HepG2 (cell line): Measurements from ENCODE around the gene WDR7.

Experiments
- DPF2 ChIP-seq: sonication (generic); formaldehyde crosslinking; IDR thresholded peaks from 2 replicates; pipeline ENCODE4 v1.4.0; 2020; ENCODE audit warnings: mild to moderate bottlenecking, low read depth, missing genetic modification reagents, borderline replicate concordance
- RFX5 ChIP-seq: IDR thresholded peaks from 2 replicates; pipeline ENCODE4 v1.6.1; 2011; ENCODE audit warnings: low read depth, low read length, improper control_type of control experiment
- ZNF296 ChIP-seq: sonication (generic); formaldehyde crosslinking; conservative IDR thresholded peaks from 2 replicates; pipeline ENCODE4 v1.5.0; 2020; ENCODE audit warnings: mild to moderate bottlenecking, missing genetic modification reagents
- TF ChIP-seq, protein P1 (sequence below): sonication (generic); formaldehyde crosslinking; IDR thresholded peaks from one replicate; pipeline ENCODE4 v1.5.1; 2020; ENCODE audit warnings: mild to moderate bottlenecking, missing genetic modification reagents; ENCODE audit errors: not compliant biosample characterization

GRCh38 chr18:57073501-57074187 is 422.5 kb downstream of the WDR7 start:
- TF ChIP-seq RFX5, result no peak
- TF ChIP-seq DPF2 (CRISPR knock-in tag), result no peak
- TF ChIP-seq, protein P1, sequence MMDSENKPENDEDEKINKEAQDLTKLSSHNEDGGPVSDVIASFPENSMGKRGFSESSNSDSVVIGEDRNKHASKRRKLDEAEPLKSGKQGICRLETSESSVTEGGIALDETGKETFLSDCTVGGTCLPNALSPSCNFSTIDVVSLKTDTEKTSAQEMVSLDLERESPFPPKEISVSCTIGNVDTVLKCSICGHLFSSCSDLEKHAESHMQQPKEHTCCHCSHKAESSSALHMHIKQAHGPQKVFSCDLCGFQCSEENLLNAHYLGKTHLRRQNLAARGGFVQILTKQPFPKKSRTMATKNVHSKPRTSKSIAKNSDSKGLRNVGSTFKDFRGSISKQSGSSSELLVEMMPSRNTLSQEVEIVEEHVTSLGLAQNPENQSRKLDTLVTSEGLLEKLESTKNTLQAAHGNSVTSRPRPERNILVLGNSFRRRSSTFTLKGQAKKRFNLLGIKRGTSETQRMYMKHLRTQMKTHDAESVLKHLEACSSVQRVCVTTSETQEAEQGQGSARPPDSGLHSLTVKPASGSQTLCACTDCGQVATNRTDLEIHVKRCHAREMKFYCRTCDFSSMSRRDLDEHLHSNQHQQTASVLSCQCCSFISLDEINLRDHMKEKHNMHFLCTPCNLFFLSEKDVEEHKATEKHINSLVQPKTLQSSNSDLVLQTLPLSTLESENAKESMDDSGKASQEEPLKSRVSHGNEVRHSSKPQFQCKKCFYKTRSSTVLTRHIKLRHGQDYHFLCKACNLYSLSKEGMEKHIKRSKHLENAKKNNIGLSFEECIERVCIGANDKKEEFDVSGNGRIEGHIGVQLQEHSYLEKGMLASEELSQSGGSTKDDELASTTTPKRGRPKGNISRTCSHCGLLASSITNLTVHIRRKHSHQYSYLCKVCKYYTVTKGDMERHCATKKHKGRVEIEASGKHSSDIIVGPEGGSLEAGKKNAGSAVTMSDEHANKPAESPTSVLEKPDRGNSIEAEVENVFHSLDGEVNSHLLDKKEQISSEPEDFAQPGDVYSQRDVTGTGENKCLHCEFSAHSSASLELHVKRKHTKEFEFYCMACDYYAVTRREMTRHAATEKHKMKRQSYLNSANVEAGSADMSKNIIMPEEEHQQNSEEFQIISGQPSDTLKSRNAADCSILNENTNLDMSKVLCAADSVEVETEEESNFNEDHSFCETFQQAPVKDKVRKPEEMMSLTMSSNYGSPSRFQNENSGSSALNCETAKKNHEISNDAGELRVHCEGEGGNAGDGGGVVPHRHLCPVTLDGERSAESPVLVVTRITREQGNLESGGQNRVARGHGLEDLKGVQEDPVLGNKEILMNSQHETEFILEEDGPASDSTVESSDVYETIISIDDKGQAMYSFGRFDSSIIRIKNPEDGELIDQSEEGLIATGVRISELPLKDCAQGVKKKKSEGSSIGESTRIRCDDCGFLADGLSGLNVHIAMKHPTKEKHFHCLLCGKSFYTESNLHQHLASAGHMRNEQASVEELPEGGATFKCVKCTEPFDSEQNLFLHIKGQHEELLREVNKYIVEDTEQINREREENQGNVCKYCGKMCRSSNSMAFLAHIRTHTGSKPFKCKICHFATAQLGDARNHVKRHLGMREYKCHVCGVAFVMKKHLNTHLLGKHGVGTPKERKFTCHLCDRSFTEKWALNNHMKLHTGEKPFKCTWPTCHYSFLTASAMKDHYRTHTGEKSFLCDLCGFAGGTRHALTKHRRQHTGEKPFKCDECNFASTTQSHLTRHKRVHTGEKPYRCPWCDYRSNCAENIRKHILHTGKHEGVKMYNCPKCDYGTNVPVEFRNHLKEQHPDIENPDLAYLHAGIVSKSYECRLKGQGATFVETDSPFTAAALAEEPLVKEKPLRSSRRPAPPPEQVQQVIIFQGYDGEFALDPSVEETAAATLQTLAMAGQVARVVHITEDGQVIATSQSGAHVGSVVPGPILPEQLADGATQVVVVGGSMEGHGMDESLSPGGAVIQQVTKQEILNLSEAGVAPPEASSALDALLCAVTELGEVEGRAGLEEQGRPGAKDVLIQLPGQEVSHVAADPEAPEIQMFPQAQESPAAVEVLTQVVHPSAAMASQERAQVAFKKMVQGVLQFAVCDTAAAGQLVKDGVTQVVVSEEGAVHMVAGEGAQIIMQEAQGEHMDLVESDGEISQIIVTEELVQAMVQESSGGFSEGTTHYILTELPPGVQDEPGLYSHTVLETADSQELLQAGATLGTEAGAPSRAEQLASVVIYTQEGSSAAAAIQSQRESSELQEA (CRISPR knock-in tag), result no peak
- no peak for TF ChIP-seq ZNF296 (CRISPR knock-in tag)
